Measurements from ENCODE around the gene FOXF1.
A peak's percentile ranks its signal among the peaks of the same experiment; 100 is the strongest.

Gene FOXF1

GRCh38 chr16:86519007-86519648 is 8.8 kb downstream of the FOXF1 start:
- H3K4me3 ChIP-seq (ENCODE audit: low read depth, low read length), result no peak overlapping the region
- TF ChIP-seq CTCF (IDR thresholded peaks at IDR 0.05; ENCODE audit: low read depth, low read length), result no peak

GRCh38 chr16:86519649-86520316 is 9.5 kb downstream of the FOXF1 start:
- H3K4me3 ChIP-seq (ENCODE audit: low read depth, low read length), result peak overlapping the region; percentile 33; the same call in 1 of the 2 replicates
- TF ChIP-seq CTCF (IDR thresholded peaks at IDR 0.05; ENCODE audit: low read depth, low read length), result peak; percentile 89

GRCh38 chr16:86520317-86521210 is 10.2 kb downstream of the FOXF1 start:
- no peak for TF ChIP-seq CTCF (IDR thresholded peaks at IDR 0.05; ENCODE audit: low read depth, low read length)
- H3K4me3 ChIP-seq (ENCODE audit: low read depth, low read length), result peak overlapping the region; percentile 33; the same call in 1 of the 2 replicates

GRCh38 chr16:86521236-86522197 is 11.2 kb downstream of the FOXF1 start:
- no peak overlapping the region for H3K4me3 ChIP-seq (ENCODE audit: low read depth, low read length)
- no peak for TF ChIP-seq CTCF (IDR thresholded peaks at IDR 0.05; ENCODE audit: low read depth, low read length)

GRCh38 chr16:86522634-86523033 is 12.3 kb downstream of the FOXF1 start:
- no peak for TF ChIP-seq CTCF (IDR thresholded peaks at IDR 0.05; ENCODE audit: low read depth, low read length)

GRCh38 chr16:86523166-86523740 is 12.9 kb downstream of the FOXF1 start:
- TF ChIP-seq CTCF (IDR thresholded peaks at IDR 0.05; ENCODE audit: low read depth, low read length), result no peak

More at GRCh38 chr16:86522634-86523033, 12.3 kb downstream of the FOXF1 start:
- H3K4me3 ChIP-seq (ENCODE audit: low read depth, low read length), result no peak overlapping the region

More at GRCh38 chr16:86523166-86523740, 12.9 kb downstream of the FOXF1 start:
- no peak overlapping the region for H3K4me3 ChIP-seq (ENCODE audit: low read depth, low read length)
